ENCODE results near the gene ADGRB2. TPM values are rescaled to one million over a fixed set of nuclear protein-coding genes. Genes with fewer than 3 reads are reported as not detected.

ADGRB2 gene
- total RNA-seq, 4 donors from 2014 or later, result 0.82 to 5.1 (median 3.9) TPM

GRCh38 chr1:31727849-31728248, 36.3 kb downstream of the ADGRB2 start:
- TF ChIP-seq CTCF (IDR thresholded peaks at IDR 0.05; ENCODE audit: low read depth), result no peak

- no peak for TF ChIP-seq CTCF (IDR thresholded peaks at IDR 0.05; ENCODE audit: low read depth)
These were observed 36.9 kb downstream of the ADGRB2 start for GRCh38 chr1:31727195-31727594.

GRCh38 chr1:31726715-31727114, 37.4 kb downstream of the ADGRB2 start:
- no peak for TF ChIP-seq CTCF (IDR thresholded peaks at IDR 0.05; ENCODE audit: low read depth)

GRCh38 chr1:31725777-31726535, 38.2 kb downstream of the ADGRB2 start:
- no peak for TF ChIP-seq CTCF (IDR thresholded peaks at IDR 0.05; ENCODE audit: low read depth)

- TF ChIP-seq CTCF (IDR thresholded peaks at IDR 0.05; ENCODE audit: low read depth), result no peak
These were observed 39.0 kb downstream of the ADGRB2 start for GRCh38 chr1:31725134-31725533.

GRCh38 chr1:31723828-31724359, 40.2 kb downstream of the ADGRB2 start:
- no peak for TF ChIP-seq CTCF (IDR thresholded peaks at IDR 0.05; ENCODE audit: low read depth)

GRCh38 chr1:31718327-31718897, 45.7 kb downstream of the ADGRB2 start:
- TF ChIP-seq CTCF (IDR thresholded peaks at IDR 0.05; ENCODE audit: low read depth), result no peak
